ENCODE results near the gene FBRSL1.
"Not testable (repeated sequence)": the region's sequence is repeated elsewhere in the genome, so short reads cannot be mapped to it uniquely, and the experiment has no call there.

- TF ChIP-seq, protein P1, sequence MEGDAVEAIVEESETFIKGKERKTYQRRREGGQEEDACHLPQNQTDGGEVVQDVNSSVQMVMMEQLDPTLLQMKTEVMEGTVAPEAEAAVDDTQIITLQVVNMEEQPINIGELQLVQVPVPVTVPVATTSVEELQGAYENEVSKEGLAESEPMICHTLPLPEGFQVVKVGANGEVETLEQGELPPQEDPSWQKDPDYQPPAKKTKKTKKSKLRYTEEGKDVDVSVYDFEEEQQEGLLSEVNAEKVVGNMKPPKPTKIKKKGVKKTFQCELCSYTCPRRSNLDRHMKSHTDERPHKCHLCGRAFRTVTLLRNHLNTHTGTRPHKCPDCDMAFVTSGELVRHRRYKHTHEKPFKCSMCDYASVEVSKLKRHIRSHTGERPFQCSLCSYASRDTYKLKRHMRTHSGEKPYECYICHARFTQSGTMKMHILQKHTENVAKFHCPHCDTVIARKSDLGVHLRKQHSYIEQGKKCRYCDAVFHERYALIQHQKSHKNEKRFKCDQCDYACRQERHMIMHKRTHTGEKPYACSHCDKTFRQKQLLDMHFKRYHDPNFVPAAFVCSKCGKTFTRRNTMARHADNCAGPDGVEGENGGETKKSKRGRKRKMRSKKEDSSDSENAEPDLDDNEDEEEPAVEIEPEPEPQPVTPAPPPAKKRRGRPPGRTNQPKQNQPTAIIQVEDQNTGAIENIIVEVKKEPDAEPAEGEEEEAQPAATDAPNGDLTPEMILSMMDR (IDR thresholded peaks at IDR 0.05; ENCODE audit: insufficient read depth, low read depth, low read length): not testable (repeated sequence)
- TF ChIP-seq EZH2 (IDR thresholded peaks at IDR 0.05; ENCODE audit: insufficient read depth, low read length): not testable (repeated sequence)
Observed at GRCh38 chr12:132464304-132464703, 25.6 kb upstream of the FBRSL1 start.

All from astrocyte (in vitro differentiated cells and primary cell).